ENCODE measurements around the gene SCGB1D4. TPM values are rescaled to one million over a fixed set of nuclear protein-coding genes. Genes with fewer than 3 reads are reported as not detected.
"Not testable (repeated sequence)": the region's sequence is repeated elsewhere in the genome, so short reads cannot be mapped to it uniquely, and the experiment has no call there.

The SCGB1D4 gene
- total and polyA plus RNA-seq, 12 donors, result not detected

DNA sequence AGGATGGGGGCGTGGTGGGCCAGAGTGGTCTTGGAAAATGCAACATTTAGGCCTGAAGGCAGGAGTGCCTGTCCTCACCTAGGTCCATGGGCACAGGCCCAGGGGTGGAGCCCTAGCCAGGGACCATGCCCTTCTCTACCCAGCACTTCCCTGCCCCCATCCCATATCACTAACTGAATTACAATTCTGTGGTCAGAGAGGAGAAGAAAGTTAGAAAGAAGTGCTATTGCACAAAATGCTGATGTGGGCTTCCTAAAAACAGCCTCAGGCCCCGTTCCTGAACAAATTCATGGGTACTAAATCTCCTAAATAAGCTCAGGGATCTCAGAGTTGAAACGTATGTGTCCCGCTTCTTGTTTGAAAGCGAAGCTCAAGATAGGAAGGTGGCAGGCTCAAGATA lies 34.9 kb upstream of the SCGB1D4 start:
- no peaks in the 10 kb centered on the region for H3K36me3 ChIP-seq (replicated peaks in 1 of 2)
- no peak for TF ChIP-seq POLR2A (IDR thresholded peaks at IDR 0.05)
- TF ChIP-seq, protein P1, sequence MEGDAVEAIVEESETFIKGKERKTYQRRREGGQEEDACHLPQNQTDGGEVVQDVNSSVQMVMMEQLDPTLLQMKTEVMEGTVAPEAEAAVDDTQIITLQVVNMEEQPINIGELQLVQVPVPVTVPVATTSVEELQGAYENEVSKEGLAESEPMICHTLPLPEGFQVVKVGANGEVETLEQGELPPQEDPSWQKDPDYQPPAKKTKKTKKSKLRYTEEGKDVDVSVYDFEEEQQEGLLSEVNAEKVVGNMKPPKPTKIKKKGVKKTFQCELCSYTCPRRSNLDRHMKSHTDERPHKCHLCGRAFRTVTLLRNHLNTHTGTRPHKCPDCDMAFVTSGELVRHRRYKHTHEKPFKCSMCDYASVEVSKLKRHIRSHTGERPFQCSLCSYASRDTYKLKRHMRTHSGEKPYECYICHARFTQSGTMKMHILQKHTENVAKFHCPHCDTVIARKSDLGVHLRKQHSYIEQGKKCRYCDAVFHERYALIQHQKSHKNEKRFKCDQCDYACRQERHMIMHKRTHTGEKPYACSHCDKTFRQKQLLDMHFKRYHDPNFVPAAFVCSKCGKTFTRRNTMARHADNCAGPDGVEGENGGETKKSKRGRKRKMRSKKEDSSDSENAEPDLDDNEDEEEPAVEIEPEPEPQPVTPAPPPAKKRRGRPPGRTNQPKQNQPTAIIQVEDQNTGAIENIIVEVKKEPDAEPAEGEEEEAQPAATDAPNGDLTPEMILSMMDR (IDR thresholded peaks at IDR 0.05), result no peak
- no peaks in the 10 kb centered on the region for H3K9me3 ChIP-seq (replicated peaks in 1 of 3)
- H3K4me1 ChIP-seq (replicated peaks in 1 of 2), result peaks cover 0 to 7% of the 10 kb centered on the region in 2 donors
- no peak overlapping the region for H3K27ac ChIP-seq
- WGBS, 4 donors, result 55 to 79% (median 76%) methylated on average over 4 to 5 of the region's 5 CpGs
- no peak overlapping the region for H3K4me3 ChIP-seq
- no peak for DNase-seq
- H3K27me3 ChIP-seq, result peaks cover 12% of the 10 kb centered on the region
- intact Hi-C loops (cut with DNase I), result no loop called here

DNA sequence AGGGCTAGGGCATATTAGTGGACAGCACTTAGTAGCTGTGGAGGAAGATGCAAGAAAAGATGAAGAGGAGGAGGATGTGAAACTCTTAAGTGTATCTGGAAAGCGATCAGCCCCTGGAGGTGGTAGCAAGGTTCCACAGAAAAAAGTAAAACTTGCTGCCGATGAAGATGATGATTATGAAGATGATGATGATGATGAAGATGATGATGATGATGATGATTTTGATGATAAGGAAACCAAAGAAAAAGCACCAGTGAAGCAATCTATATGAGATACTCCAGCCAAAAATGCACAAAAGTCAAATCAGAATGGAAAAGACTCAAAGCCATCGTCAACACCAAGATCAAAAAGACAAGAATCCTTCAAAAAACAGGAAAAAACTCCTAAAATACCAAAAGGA lies 32.4 kb upstream of the SCGB1D4 start:
- H3K4me3 ChIP-seq; DNase-seq; H3K9me3 ChIP-seq (replicated peaks in 1 of 3); intact Hi-C loops (cut with DNase I); H3K4me1 ChIP-seq (replicated peaks in 1 of 2); H3K36me3 ChIP-seq (replicated peaks in 1 of 2); H3K27ac ChIP-seq: not testable (repeated sequence)
- H3K27me3 ChIP-seq, result peaks cover 12% of the 10 kb centered on the region
- WGBS, 4 donors, result 65 to 85% (median 74%) methylated on average over 3 of the region's 3 CpGs

DNA sequence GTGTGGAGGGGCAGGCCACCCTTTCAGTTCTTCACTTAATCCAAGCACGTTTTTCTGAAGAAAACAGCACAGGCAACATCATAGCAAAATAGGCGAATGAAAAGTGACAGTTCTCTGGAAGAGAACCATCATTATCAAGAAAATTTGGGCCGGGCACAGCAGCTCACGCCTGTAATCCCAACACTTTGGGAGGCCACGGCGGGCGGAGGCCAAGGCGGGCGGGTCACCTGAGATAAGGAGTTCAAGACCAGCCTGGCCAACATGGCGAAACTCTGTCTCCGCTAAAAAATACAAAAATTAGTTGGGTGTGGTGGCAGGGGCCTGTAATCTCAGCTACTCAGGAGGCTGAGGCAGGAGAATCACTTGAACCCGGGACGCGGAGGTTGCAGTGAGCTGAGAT lies 28.7 kb upstream of the SCGB1D4 start:
- intact Hi-C loops (cut with DNase I); H3K36me3 ChIP-seq (replicated peaks in 1 of 2); H3K4me1 ChIP-seq (replicated peaks in 1 of 2); H3K27ac ChIP-seq; DNase-seq; H3K9me3 ChIP-seq (replicated peaks in 1 of 3); H3K4me3 ChIP-seq: not testable (repeated sequence)
- 87 to 93% (median 89%) methylated on average over 14 of the region's 14 CpGs for WGBS, 4 donors
- H3K27me3 ChIP-seq, result peaks cover 12% of the 10 kb centered on the region

DNA sequence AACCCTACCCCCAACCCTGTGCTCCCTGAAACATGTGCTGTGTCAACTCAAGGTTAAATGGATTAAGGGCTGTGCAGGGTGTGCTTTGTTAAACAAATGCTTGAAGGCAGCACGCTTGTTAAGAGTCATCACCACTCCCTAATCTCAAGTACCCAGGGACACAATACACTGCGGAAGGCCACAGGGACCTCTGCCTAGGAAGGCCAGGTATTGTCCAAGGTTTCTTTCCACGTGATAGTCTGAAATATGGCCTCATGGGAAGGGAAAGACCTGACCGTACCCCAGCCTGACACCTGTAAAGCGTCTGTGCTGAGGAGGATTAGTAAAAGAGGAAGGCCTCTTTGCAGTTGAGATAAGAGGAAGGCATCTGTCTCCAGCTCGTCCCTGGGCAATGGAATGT lies 27.8 kb upstream of the SCGB1D4 start:
- H3K4me1 ChIP-seq (replicated peaks in 1 of 2); intact Hi-C loops (cut with DNase I); H3K36me3 ChIP-seq (replicated peaks in 1 of 2); H3K27ac ChIP-seq; H3K9me3 ChIP-seq (replicated peaks in 1 of 3); DNase-seq; H3K4me3 ChIP-seq: not testable (repeated sequence)
- WGBS, 4 donors, result 38 to 57% (median 49%) methylated on average over 6 of the region's 6 CpGs
- H3K27me3 ChIP-seq, result peaks cover 11% of the 10 kb centered on the region

DNA sequence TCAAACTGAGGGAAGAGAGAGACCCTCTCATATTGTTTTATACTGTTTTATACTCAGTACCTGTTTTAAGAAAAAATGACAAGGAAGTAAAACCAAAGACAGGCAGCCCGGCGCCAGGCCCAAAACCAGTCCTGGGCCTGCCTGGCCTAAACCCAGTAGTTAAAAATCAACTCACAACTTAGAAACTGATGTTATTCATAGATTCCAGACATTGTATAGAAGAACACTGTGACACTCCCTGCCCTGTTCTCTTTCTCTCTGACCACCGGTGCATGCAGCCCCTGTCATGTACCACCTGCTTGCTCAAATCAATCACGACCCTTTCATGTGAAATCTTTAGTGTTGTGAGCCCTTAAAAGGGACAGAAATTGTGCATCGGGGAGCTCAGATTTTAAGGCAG lies 26.9 kb upstream of the SCGB1D4 start:
- H3K36me3 ChIP-seq (replicated peaks in 1 of 2); intact Hi-C loops (cut with DNase I); H3K4me3 ChIP-seq; DNase-seq; H3K9me3 ChIP-seq (replicated peaks in 1 of 3); H3K27me3 ChIP-seq; H3K4me1 ChIP-seq (replicated peaks in 1 of 2); H3K27ac ChIP-seq: not testable (repeated sequence)
- 71 to 83% (median 76%) methylated on average over 5 of the region's 5 CpGs for WGBS, 4 donors

DNA sequence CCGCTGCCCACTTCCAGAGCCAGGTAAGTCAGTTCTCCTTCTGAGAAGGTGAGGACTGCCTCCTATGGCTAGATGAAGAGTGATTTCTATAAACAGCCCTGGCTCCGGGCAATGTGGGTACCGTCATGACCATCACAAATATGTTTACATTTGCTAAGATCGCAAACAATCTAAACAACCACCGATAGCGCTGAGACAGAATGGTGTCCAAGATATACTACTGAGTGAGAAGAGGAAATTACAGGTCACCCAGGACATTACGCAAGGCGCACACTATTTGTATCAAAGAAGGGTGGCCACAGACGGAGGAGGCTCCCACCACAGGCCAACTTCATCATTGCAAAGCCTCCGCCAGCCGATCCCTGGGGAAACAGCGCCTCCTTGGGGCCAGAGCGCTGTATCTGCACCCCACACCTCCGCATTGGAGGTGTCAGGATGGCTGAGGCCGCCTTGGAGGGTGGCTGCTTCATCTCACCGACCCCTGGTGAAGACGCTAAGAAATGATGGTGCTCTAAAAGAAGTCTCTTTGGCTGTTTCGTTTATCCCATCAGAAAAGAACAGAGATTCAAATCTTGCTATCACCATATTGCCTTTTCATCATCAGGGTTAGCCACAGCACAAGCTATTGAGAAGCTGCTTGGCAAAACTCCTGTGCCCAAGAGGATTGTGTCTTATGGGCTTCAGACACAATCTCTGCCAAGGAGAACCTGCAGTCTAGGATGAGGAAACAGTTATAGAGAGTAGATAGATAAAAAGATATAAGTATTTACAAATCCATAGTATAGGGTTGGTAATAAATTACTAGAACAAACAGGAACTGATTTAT lies 26.1 kb upstream of the SCGB1D4 start:
- no peak overlapping the region for H3K4me3 ChIP-seq
- WGBS, 4 donors, result 37 to 64% (median 46%) methylated on average over 16 to 18 of the region's 18 CpGs
- no peak overlapping the region for H3K27ac ChIP-seq
- no peaks in the 10 kb centered on the region for H3K9me3 ChIP-seq (replicated peaks in 1 of 3)
- peak in 6 of 7 donors; percentile 16 to 63 (median 33) for DNase-seq
- H3K36me3 ChIP-seq (replicated peaks in 1 of 2), result no peaks in the 10 kb centered on the region
- no peaks in the 10 kb centered on the region for H3K4me1 ChIP-seq (replicated peaks in 1 of 2)
- intact Hi-C loops (cut with DNase I), result no loop called here
- TF ChIP-seq, protein P1 (IDR thresholded peaks at IDR 0.05), result peak; percentile 14 to 53 (median 48)
- no peak for TF ChIP-seq POLR2A (IDR thresholded peaks at IDR 0.05)
- peaks cover 8% of the 10 kb centered on the region for H3K27me3 ChIP-seq

Data from adrenal gland (tissue), 12 donors.